ENCODE measurements around the gene SH3YL1. TPM values are rescaled to one million over a fixed set of nuclear protein-coding genes. Genes with fewer than 3 reads are reported as not detected.

Gene SH3YL1
- total and polyA plus RNA-seq, 2 of the 4 experiments (the other 2 are of a cell fraction) = 18.1 to 21.2 TPM

GRCh38 chr2:279956-280649 lies 16.3 kb upstream of the SH3YL1 start:
- peaks cover 14 to 21% of the 10 kb centered on the region in 2 experiments for H3K79me1 ChIP-seq (ENCODE audit: low read depth in 1 of 2, low read length in 2 of 2)
- H3K9me1 ChIP-seq (ENCODE audit: insufficient read depth, low read length) = peaks cover 13% of the 10 kb centered on the region; the same call in 1 of the 2 replicates
- no peak overlapping the region for H3K4me2 ChIP-seq (ENCODE audit: low read depth, low read length)
- no CpG with 5 or more reads among the region's 4 CpGs for WGBS, 2 experiments (ENCODE audit: extremely low coverage in 2 of 2, insufficient read length in 1 of 2)
- peaks cover 11% of the 10 kb centered on the region; the same call in 1 of the 2 replicates for H4K20me1 ChIP-seq (ENCODE audit: insufficient read depth, low read length)
- no peak overlapping the region for H3K9ac ChIP-seq (ENCODE audit: low read depth, low read length)
- DNase-seq (no peak), ATAC-seq (ENCODE audit: low read depth) (no peak)
- H2AK5ac ChIP-seq (ENCODE audit: low read depth, low read length) = no peak overlapping the region
- H3K27me3 ChIP-seq (ENCODE audit: control insufficient read depth, insufficient read depth, low read length) = no peaks in the 10 kb centered on the region
- no peak overlapping the region for H2AFZ ChIP-seq (replicated peaks; ENCODE audit: low read length, poor library complexity)
- no peak overlapping the region for H2BK5ac ChIP-seq (ENCODE audit: low read depth, low read length, poor library complexity, severe bottlenecking)
- H3K9me3 ChIP-seq (ENCODE audit: control insufficient read depth, insufficient read depth, low read length) = no peaks in the 10 kb centered on the region
- no peak overlapping the region for H3K14ac ChIP-seq (replicated peaks; ENCODE audit: low read depth, low read length)
- no peak overlapping the region for H3K56ac ChIP-seq (ENCODE audit: extremely low read depth, insufficient read depth, low read length)
- no peak overlapping the region for H3K18ac ChIP-seq (ENCODE audit: low read depth, low read length)
- dilution Hi-C loops (cut with HindIII; ENCODE audit: low sequenced_read_pairs, unreplicated experiment) (no loop called here), intact Hi-C loops (cut with micrococcal nuclease) (no loop called here), in situ Hi-C loops (cut with MboI; ENCODE audit: low sequenced_read_pairs) (no loop called here)
- H3K4me1 ChIP-seq (ENCODE audit: control insufficient read depth, insufficient read depth, low read length) = peaks cover 3% of the 10 kb centered on the region
- H4K5ac ChIP-seq (ENCODE audit: low read depth, low read length) = no peak overlapping the region
- no peak overlapping the region for H2BK15ac ChIP-seq (ENCODE audit: low read depth, low read length)
- H4K8ac ChIP-seq (ENCODE audit: low read depth in 2 of 2, low read length in 2 of 2) = no peak overlapping the region
- H3K23ac ChIP-seq (ENCODE audit: low read depth, low read length) = no peak overlapping the region
- peaks cover 33% of the 10 kb centered on the region for H3K36me3 ChIP-seq (ENCODE audit: control insufficient read depth, insufficient read depth, low read length)
- H3K4me3 ChIP-seq (ENCODE audit: insufficient read depth, low read depth, low read length) = no peak overlapping the region
- H4K91ac ChIP-seq (ENCODE audit: insufficient read depth, low read depth, low read length) = no peak overlapping the region
- no peak overlapping the region for H2BK120ac ChIP-seq (ENCODE audit: low read depth, low read length)
- ChIA-PET POLR2A (ENCODE audit: unreplicated experiment) (no interaction called here), CTCF (interaction anchor here (0.6 to 1.2 kb wide), 2 partner anchors 19 to 33 kb away, joined by 3 to 6 read pairs; no protein-coding TSS in a partner anchor)
- no TSS peak for BruUV-seq (replicated peaks)
- no peak overlapping the region for H3K27ac ChIP-seq (ENCODE audit: insufficient read depth, low read length)
- TF ChIP-seq MAFK (IDR thresholded peaks at IDR 0.05; ENCODE audit: low read depth, low read length) = no peak
- no peak for TF ChIP-seq SMC3 (IDR thresholded peaks at IDR 0.05; ENCODE audit: low read depth, low read length)
- TF ChIP-seq FOS (IDR thresholded peaks at IDR 0.05; ENCODE audit: low read depth, low read length) = no peak
- TF ChIP-seq ELK1 (IDR thresholded peaks at IDR 0.05; ENCODE audit: borderline replicate concordance, low read depth, low read length) = no peak
- no peak for TF ChIP-seq BHLHE40 (IDR thresholded peaks at IDR 0.05; ENCODE audit: low read depth, low read length)
- TF ChIP-seq MXI1 (IDR thresholded peaks at IDR 0.05; ENCODE audit: borderline replicate concordance, low read depth, low read length) = no peak
- no peak for TF ChIP-seq NFE2L2 (IDR thresholded peaks at IDR 0.05; ENCODE audit: low read depth, low read length)
- no peak for TF ChIP-seq RCOR1 (IDR thresholded peaks at IDR 0.05; ENCODE audit: insufficient replicate concordance, low read length)
- no peak for TF ChIP-seq USF2 (IDR thresholded peaks at IDR 0.05; ENCODE audit: low read depth, low read length)
- no peak for TF ChIP-seq CHD1 (IDR thresholded peaks at IDR 0.05; ENCODE audit: low read depth, low read length)
- TF ChIP-seq CEBPB (IDR thresholded peaks at IDR 0.05; ENCODE audit: low read depth, low read length) = no peak
- no peak for TF ChIP-seq RAD21 (IDR thresholded peaks at IDR 0.05; ENCODE audit: low read length)
- TF ChIP-seq POLR2A (IDR thresholded peaks at IDR 0.05; ENCODE audit: low read depth, low read length) = no peak
- TF ChIP-seq RFX5 (IDR thresholded peaks at IDR 0.05; ENCODE audit: low read depth, low read length) = no peak
- TF ChIP-seq CTCF (conservative IDR thresholded peaks at IDR 0.05; ENCODE audit: low read depth, low read length) = no peak
- no peak for TF ChIP-seq MAZ (IDR thresholded peaks at IDR 0.05; ENCODE audit: borderline replicate concordance, low read depth, low read length)
- no peak overlapping the region for H3K4ac ChIP-seq (ENCODE audit: low read depth, low read length)
- H2BK20ac ChIP-seq (ENCODE audit: low read depth, low read length) = no peak overlapping the region
- H2AK9ac ChIP-seq (replicated peaks; ENCODE audit: low read depth, low read length, poor library complexity) = no peak overlapping the region

All from IMR-90 (cell line).